Ovary (tissue), 3 donors: ENCODE results near the gene LPCAT1.

Experiments used
- EP300 ChIP-seq: sonication (generic); formaldehyde crosslinking; IDR thresholded peaks from one replicate; pipeline ENCODE4 v1.6.1; 2017; ENCODE audit warnings: antibody characterized with exemption
- POLR2A ChIP-seq: fragments of 450-650 bp; IDR thresholded peaks from one replicate; pipeline ENCODE4 v1.6.1; 2017; ENCODE audit warnings: antibody characterized with exemption, mild to moderate bottlenecking, moderate library complexity
- TF ChIP-seq, protein P1 (sequence below), 3 donors: fragments of 450-650 bp in 2 of 3; fragments of 200-600 bp in 1 of 3; IDR thresholded peaks; one replicate each; pipeline versions ENCODE4 v1.5.1 to v1.8.0; 2016 to 2022; ENCODE audit warnings: antibody characterized with exemption in 3 of 3, mild to moderate bottlenecking in 1 of 3
- donor health status: DM: no; HTN: no; CAD: no.

DNA sequence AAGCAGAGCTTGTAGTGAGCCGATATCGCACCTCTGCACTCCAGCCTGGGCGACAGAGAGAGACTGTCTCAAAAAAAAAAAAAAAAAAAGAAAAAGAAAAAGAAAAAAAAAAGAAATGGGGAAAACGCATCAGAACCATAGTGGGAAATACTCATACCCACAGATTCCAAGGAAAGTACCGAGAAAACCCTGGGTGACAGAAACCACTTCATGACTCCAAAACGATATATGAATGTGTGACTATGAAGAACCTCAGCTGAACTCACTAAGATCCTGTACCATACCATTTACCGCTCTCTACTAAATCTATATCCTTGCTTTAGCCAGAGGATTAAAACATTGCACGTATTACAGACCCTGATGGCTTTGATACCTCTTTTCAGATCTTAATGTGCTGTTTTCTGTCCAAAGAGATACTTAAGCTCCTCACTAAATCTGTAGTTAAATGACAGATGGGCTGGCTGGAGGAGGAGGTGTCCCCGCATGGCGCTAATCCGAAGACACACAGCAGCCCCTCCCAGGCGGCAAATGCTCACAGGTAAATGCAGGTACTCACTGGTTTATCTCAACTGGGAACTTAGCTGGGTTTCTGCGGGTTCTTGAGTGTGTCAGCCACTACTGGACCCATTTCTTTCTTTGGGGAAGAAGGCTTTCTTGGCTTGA lies 2.8 kb downstream of the LPCAT1 start:
- TF ChIP-seq, protein P1, sequence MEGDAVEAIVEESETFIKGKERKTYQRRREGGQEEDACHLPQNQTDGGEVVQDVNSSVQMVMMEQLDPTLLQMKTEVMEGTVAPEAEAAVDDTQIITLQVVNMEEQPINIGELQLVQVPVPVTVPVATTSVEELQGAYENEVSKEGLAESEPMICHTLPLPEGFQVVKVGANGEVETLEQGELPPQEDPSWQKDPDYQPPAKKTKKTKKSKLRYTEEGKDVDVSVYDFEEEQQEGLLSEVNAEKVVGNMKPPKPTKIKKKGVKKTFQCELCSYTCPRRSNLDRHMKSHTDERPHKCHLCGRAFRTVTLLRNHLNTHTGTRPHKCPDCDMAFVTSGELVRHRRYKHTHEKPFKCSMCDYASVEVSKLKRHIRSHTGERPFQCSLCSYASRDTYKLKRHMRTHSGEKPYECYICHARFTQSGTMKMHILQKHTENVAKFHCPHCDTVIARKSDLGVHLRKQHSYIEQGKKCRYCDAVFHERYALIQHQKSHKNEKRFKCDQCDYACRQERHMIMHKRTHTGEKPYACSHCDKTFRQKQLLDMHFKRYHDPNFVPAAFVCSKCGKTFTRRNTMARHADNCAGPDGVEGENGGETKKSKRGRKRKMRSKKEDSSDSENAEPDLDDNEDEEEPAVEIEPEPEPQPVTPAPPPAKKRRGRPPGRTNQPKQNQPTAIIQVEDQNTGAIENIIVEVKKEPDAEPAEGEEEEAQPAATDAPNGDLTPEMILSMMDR (IDR thresholded peaks at IDR 0.05), result no peak
- no peak for TF ChIP-seq EP300
- TF ChIP-seq POLR2A, result no peak
